WTC11 (cell line): ENCODE data around the gene ZBTB8A. TPM values are rescaled to one million over a fixed set of nuclear protein-coding genes. Genes with fewer than 3 reads are reported as not detected.

ENCODE experiments used
- ATF1 ChIP-seq: sonication (generic); formaldehyde crosslinking; IDR thresholded peaks from 2 replicates; pipeline ENCODE4 v1.8.1; 2023; ENCODE audit warnings: mild to moderate bottlenecking, moderate library complexity, missing genetic modification reagents
- FOXJ3 ChIP-seq: sonication (generic); formaldehyde crosslinking; IDR thresholded peaks from 2 replicates; pipeline ENCODE4 v1.9.0; 2021; ENCODE audit warnings: missing genetic modification reagents, mild to moderate bottlenecking, borderline replicate concordance
- FOXP1 ChIP-seq: sonication (generic); formaldehyde crosslinking; IDR thresholded peaks from 2 replicates; pipeline ENCODE4 v1.8.0; 2022; ENCODE audit warnings: missing genetic modification reagents, mild to moderate bottlenecking, moderate library complexity, borderline replicate concordance
- GABPB1 ChIP-seq: sonication (generic); formaldehyde crosslinking; IDR thresholded peaks from 2 replicates; pipeline ENCODE4 v1.8.1; 2023; ENCODE audit warnings: mild to moderate bottlenecking, missing genetic modification reagents
- GRHL2 ChIP-seq: fragments of 250-450 bp; sonication (Bioruptor Pico); IDR thresholded peaks from 2 replicates; pipeline ENCODE4 v1.8.0; 2022; ENCODE audit warnings: mild to moderate bottlenecking, moderate library complexity; ENCODE audit not compliant: insufficient replicate concordance, severe bottlenecking
- JAZF1 ChIP-seq: fragments of 250-450 bp; sonication (Bioruptor Pico); IDR thresholded peaks from 2 replicates; pipeline ENCODE4 v1.9.0; 2021; ENCODE audit warnings: moderate library complexity, mild to moderate bottlenecking, inconsistent platforms
- MYBL2 ChIP-seq: sonication (generic); formaldehyde crosslinking; IDR thresholded peaks from 2 replicates; pipeline ENCODE4 v1.8.1; 2023; ENCODE audit warnings: mild to moderate bottlenecking, moderate library complexity, missing genetic modification reagents
- RELA ChIP-seq: sonication (generic); formaldehyde crosslinking; IDR thresholded peaks from 2 replicates; pipeline ENCODE4 v1.8.1; 2022; ENCODE audit warnings: missing genetic modification reagents, mild to moderate bottlenecking, borderline replicate concordance
- ZNF121 ChIP-seq: sonication (generic); formaldehyde crosslinking; IDR thresholded peaks from 2 replicates; pipeline ENCODE4 v1.8.0; 2023; ENCODE audit warnings: missing genetic modification reagents
- ZNF138 ChIP-seq: sonication (generic); formaldehyde crosslinking; conservative IDR thresholded peaks from 2 replicates; pipeline ENCODE4 v1.8.1; 2022; ENCODE audit warnings: mild to moderate bottlenecking, moderate library complexity, missing genetic modification reagents
- ZNF263 ChIP-seq: sonication (generic); formaldehyde crosslinking; IDR thresholded peaks from 2 replicates; pipeline ENCODE4 v1.8.1; 2022; ENCODE audit warnings: low read depth, mild to moderate bottlenecking, moderate library complexity, missing genetic modification reagents
- ZNF396 ChIP-seq: fragments of 250-450 bp; sonication (Bioruptor Pico); IDR thresholded peaks from 2 replicates; pipeline ENCODE4 v1.8.0; 2021; ENCODE audit warnings: mild to moderate bottlenecking, moderate library complexity, borderline replicate concordance
- ZNF416 ChIP-seq: fragments of 250-450 bp; sonication (Bioruptor Pico); IDR thresholded peaks from 2 replicates; pipeline ENCODE4 v1.9.0; 2021; ENCODE audit warnings: mild to moderate bottlenecking, inconsistent platforms
- total RNA-seq: library from RNA; stranded (reverse); gene quantifications from 3 replicates; pipeline ENCODE4 v1.2.3, GENCODE V29; 2021
- TF ChIP-seq, protein P1 (sequence below): sonication (generic); formaldehyde crosslinking; IDR thresholded peaks from 2 replicates; pipeline ENCODE4 v1.8.0; 2022; ENCODE audit warnings: missing genetic modification reagents
- TF ChIP-seq, protein P2 (sequence below): sonication (generic); formaldehyde crosslinking; IDR thresholded peaks from 2 replicates; pipeline ENCODE4 v1.8.1; 2022; ENCODE audit warnings: mild to moderate bottlenecking, missing genetic modification reagents, moderate library complexity, borderline replicate concordance
- TF ChIP-seq, protein P3 (sequence below): fragments of 250-450 bp; sonication (Bioruptor Pico); IDR thresholded peaks from 2 replicates; pipeline ENCODE4 v1.9.0; 2021; ENCODE audit warnings: moderate library complexity, mild to moderate bottlenecking, inconsistent platforms, borderline replicate concordance
- TF ChIP-seq, protein P4 (sequence below): sonication (generic); formaldehyde crosslinking; IDR thresholded peaks from 2 replicates; pipeline ENCODE4 v1.8.0; 2022; ENCODE audit warnings: mild to moderate bottlenecking, missing genetic modification reagents
- TF ChIP-seq, protein P5 (sequence below): sonication (generic); formaldehyde crosslinking; IDR thresholded peaks from 2 replicates; pipeline ENCODE4 v1.8.0; 2023; ENCODE audit warnings: mild to moderate bottlenecking, missing genetic modification reagents
- TF ChIP-seq, protein P6 (sequence below): sonication (generic); formaldehyde crosslinking; IDR thresholded peaks from 2 replicates; pipeline ENCODE4 v1.8.1; 2022; ENCODE audit warnings: mild to moderate bottlenecking, moderate library complexity, missing genetic modification reagents
- TF ChIP-seq, protein P7 (sequence below): sonication (generic); formaldehyde crosslinking; IDR thresholded peaks from 2 replicates; pipeline ENCODE4 v1.8.1; 2023; ENCODE audit warnings: mild to moderate bottlenecking, missing genetic modification reagents, moderate library complexity

ZBTB8A gene
- total RNA-seq, 1 experiment from 2014 or later = 7.7 TPM

DNA sequence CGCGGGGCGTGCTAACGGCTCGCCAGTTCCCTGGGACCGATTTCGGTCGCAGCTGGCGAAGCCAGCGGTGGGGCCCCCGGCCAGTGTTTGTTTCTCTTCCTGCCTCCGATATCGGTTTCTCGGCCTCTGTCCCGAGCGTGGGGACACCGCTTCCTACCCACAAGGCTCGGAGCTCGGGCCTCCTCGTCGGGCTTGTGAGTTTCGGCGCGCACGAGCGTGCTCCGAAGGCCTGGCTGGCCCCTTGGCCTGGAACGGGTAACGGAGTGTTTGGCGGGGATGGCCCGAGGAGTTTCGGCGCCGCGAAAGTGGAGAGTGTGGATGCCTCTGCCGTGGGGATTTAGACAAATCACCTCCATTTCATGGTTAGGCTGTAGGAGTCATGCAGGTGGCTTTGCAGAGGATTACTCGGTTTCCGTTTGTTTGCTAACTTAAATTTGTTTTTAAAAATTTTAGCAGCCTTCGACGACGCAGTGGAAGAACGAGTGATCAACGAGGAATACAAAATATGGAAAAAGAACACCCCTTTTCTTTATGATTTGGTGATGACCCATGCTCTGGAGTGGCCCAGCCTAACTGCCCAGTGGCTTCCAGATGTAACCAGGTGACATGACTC lies 112.3 kb downstream of the ZBTB8A start (continued):
- TF ChIP-seq, protein P1, sequence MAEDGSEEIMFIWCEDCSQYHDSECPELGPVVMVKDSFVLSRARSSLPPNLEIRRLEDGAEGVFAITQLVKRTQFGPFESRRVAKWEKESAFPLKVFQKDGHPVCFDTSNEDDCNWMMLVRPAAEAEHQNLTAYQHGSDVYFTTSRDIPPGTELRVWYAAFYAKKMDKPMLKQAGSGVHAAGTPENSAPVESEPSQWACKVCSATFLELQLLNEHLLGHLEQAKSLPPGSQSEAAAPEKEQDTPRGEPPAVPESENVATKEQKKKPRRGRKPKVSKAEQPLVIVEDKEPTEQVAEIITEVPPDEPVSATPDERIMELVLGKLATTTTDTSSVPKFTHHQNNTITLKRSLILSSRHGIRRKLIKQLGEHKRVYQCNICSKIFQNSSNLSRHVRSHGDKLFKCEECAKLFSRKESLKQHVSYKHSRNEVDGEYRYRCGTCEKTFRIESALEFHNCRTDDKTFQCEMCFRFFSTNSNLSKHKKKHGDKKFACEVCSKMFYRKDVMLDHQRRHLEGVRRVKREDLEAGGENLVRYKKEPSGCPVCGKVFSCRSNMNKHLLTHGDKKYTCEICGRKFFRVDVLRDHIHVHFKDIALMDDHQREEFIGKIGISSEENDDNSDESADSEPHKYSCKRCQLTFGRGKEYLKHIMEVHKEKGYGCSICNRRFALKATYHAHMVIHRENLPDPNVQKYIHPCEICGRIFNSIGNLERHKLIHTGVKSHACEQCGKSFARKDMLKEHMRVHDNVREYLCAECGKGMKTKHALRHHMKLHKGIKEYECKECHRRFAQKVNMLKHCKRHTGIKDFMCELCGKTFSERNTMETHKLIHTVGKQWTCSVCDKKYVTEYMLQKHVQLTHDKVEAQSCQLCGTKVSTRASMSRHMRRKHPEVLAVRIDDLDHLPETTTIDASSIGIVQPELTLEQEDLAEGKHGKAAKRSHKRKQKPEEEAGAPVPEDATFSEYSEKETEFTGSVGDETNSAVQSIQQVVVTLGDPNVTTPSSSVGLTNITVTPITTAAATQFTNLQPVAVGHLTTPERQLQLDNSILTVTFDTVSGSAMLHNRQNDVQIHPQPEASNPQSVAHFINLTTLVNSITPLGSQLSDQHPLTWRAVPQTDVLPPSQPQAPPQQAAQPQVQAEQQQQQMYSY (CRISPR knock-in tag) = no peak; the same call in 1 of the 2 replicates
- TF ChIP-seq ZNF263 (CRISPR knock-in tag) (0 out of 2 replicates have a peak, but pooled peaks have one; percentile 43), GRHL2 (no peak), ZNF121 (CRISPR knock-in tag) (no peak), GABPB1 (CRISPR knock-in tag) (no peak), ZNF138 (CRISPR knock-in tag) (no peak; the same call in 1 of the 2 replicates), JAZF1 (no peak), FOXP1 (no peak; the same call in 1 of the 2 replicates), MYBL2 (CRISPR knock-in tag) (0 out of 2 replicates have a peak, but pooled peaks have one; percentile 4), ZNF396 (CRISPR knock-in tag) (no peak), RELA (no peak), ZNF416 (no peak), ATF1 (CRISPR knock-in tag) (no peak), FOXJ3 (no peak)
- TF ChIP-seq, protein P2, sequence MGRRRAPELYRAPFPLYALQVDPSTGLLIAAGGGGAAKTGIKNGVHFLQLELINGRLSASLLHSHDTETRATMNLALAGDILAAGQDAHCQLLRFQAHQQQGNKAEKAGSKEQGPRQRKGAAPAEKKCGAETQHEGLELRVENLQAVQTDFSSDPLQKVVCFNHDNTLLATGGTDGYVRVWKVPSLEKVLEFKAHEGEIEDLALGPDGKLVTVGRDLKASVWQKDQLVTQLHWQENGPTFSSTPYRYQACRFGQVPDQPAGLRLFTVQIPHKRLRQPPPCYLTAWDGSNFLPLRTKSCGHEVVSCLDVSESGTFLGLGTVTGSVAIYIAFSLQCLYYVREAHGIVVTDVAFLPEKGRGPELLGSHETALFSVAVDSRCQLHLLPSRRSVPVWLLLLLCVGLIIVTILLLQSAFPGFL = no peak
- TF ChIP-seq, protein P3, sequence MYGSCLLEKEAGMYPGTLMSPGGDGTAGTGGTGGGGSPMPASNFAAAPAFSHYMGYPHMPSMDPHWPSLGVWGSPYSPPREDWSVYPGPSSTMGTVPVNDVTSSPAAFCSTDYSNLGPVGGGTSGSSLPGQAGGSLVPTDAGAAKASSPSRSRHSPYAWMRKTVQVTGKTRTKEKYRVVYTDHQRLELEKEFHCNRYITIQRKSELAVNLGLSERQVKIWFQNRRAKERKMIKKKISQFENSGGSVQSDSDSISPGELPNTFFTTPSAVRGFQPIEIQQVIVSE = no peak
- TF ChIP-seq, protein P4, sequence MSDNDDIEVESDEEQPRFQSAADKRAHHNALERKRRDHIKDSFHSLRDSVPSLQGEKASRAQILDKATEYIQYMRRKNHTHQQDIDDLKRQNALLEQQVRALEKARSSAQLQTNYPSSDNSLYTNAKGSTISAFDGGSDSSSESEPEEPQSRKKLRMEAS = no peak
- TF ChIP-seq, protein P5, sequence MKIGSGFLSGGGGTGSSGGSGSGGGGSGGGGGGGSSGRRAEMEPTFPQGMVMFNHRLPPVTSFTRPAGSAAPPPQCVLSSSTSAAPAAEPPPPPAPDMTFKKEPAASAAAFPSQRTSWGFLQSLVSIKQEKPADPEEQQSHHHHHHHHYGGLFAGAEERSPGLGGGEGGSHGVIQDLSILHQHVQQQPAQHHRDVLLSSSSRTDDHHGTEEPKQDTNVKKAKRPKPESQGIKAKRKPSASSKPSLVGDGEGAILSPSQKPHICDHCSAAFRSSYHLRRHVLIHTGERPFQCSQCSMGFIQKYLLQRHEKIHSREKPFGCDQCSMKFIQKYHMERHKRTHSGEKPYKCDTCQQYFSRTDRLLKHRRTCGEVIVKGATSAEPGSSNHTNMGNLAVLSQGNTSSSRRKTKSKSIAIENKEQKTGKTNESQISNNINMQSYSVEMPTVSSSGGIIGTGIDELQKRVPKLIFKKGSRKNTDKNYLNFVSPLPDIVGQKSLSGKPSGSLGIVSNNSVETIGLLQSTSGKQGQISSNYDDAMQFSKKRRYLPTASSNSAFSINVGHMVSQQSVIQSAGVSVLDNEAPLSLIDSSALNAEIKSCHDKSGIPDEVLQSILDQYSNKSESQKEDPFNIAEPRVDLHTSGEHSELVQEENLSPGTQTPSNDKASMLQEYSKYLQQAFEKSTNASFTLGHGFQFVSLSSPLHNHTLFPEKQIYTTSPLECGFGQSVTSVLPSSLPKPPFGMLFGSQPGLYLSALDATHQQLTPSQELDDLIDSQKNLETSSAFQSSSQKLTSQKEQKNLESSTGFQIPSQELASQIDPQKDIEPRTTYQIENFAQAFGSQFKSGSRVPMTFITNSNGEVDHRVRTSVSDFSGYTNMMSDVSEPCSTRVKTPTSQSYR (CRISPR knock-in tag) = no peak
- TF ChIP-seq, protein P6, sequence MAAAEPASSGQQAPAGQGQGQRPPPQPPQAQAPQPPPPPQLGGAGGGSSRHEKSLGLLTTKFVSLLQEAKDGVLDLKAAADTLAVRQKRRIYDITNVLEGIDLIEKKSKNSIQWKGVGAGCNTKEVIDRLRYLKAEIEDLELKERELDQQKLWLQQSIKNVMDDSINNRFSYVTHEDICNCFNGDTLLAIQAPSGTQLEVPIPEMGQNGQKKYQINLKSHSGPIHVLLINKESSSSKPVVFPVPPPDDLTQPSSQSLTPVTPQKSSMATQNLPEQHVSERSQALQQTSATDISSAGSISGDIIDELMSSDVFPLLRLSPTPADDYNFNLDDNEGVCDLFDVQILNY (CRISPR knock-in tag) = no peak
- TF ChIP-seq, protein P7, sequence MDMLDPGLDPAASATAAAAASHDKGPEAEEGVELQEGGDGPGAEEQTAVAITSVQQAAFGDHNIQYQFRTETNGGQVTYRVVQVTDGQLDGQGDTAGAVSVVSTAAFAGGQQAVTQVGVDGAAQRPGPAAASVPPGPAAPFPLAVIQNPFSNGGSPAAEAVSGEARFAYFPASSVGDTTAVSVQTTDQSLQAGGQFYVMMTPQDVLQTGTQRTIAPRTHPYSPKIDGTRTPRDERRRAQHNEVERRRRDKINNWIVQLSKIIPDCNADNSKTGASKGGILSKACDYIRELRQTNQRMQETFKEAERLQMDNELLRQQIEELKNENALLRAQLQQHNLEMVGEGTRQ (CRISPR knock-in tag) = no peak
